RWPE1 (cell line): ENCODE measurements around the gene SUPT5H.

Experiments
- CTCF ChIA-PET: fragments of 350-600 bp; sonication (Branson Sonifier 250); formaldehyde crosslinking; extraction: SDS; loops from one replicate; lab custom pipeline; 2021; lab: Yijun Ruan, JAX
- POLR2A ChIA-PET: fragments of 400-600 bp; formaldehyde crosslinking; extraction: SDS; loops from one replicate; lab custom pipeline; 2020; ENCODE audit warnings: antibody characterized with exemption; ENCODE audit not compliant: low non-redundant PET; lab: Yijun Ruan, JAX
- DNase-seq: peaks from one replicate; pipeline ENCODE4 v3.0.0; 2012; ENCODE audit warnings: low spot score
- H3K27ac ChIP-seq: fragments of 450-650 bp; 2 replicates; pipeline ENCODE4 v1.5.1; 2017
- TF ChIP-seq, protein P1 (sequence below): fragments of 450-650 bp; conservative IDR thresholded peaks from 2 replicates; pipeline ENCODE4 v1.5.1; 2017; ENCODE audit warnings: low read depth, mild to moderate bottlenecking

SUPT5H gene

DNA sequence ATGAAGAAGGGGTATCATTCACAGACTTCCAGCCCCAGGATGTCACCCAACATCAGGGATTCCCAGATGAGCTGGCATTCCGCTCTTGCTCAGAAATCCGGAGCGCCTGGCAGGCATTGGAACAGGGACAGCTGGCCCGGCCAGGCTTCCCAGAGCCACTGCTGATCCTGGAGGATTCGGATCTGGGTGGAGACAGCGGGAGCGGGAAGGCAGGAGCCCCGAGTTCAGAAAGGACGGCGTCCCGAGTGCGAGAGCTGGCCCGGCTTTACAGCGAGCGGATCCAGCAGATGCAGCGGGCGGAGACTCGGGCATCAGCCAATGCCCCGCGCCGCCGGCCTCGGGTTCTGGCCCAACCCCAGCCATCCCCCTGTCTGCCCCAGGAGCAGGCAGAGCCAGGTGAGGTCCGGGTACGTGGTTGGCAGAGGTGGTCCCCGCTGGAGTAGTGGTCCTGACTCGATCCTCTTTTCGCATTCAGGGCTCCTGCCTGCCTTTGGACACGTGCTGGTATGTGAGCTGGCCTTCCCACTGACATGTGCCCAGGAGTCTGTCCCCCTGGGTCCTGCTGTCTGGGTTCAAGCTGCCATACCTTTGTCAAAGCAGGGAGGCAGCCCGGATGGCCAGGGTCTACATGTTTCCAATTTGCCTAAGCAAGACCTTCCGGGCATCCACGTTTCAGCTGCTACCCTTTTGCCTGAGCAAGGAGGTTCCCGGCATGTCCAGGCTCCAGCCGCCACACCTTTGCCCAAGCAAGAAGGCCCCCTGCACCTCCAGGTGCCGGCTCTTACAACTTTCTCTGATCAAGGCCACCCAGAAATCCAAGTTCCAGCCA is 21.9 kb upstream of the SUPT5H start:
- CTCF ChIA-PET: interaction anchor here (0.5 kb wide), 1 partner anchor 321 kb away, joined by 3 read pairs; no protein-coding TSS in a partner anchor
- no peak for DNase-seq
- TF ChIP-seq, protein P1, sequence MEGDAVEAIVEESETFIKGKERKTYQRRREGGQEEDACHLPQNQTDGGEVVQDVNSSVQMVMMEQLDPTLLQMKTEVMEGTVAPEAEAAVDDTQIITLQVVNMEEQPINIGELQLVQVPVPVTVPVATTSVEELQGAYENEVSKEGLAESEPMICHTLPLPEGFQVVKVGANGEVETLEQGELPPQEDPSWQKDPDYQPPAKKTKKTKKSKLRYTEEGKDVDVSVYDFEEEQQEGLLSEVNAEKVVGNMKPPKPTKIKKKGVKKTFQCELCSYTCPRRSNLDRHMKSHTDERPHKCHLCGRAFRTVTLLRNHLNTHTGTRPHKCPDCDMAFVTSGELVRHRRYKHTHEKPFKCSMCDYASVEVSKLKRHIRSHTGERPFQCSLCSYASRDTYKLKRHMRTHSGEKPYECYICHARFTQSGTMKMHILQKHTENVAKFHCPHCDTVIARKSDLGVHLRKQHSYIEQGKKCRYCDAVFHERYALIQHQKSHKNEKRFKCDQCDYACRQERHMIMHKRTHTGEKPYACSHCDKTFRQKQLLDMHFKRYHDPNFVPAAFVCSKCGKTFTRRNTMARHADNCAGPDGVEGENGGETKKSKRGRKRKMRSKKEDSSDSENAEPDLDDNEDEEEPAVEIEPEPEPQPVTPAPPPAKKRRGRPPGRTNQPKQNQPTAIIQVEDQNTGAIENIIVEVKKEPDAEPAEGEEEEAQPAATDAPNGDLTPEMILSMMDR: no peak
- H3K27ac ChIP-seq: peak overlapping the region; percentile 45
- POLR2A ChIA-PET: interaction anchor here (0.6 to 1.1 kb wide), 2 partner anchors 14 to 26 kb away, joined by 4 to 5 read pairs; no protein-coding TSS in a partner anchor

DNA sequence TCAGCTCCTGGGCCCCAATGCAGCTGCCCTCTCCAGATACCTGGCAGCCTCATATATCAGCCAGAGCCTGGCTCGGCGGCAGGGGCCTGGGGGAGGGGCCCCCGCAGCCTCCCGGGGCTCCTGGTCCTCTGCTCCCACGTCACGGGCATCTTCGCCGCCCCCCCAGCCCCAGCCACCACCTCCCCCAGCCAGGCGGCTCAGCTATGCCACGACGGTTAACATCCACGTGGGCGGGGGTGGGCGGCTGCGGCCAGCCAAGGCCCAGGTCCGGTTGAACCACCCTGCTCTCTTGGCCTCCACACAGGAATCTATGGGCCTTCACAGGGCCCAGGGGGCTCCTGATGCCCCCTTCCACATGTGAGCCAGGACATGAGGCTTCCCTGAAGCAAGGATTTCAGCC is 20.4 kb upstream of the SUPT5H start:
- peak overlapping the region; percentile 45; the same call in 1 of the 2 replicates for H3K27ac ChIP-seq
- POLR2A ChIA-PET: interaction anchor here (1.1 kb wide), 1 partner anchor 27 kb away, joined by 5 read pairs; no protein-coding TSS in a partner anchor
- CTCF ChIA-PET: interaction anchor here (0.7 kb wide), 1 partner anchor 558 kb away, joined by 3 read pairs; no protein-coding TSS in a partner anchor
- no peak for DNase-seq
- TF ChIP-seq, protein P1: no peak

DNA sequence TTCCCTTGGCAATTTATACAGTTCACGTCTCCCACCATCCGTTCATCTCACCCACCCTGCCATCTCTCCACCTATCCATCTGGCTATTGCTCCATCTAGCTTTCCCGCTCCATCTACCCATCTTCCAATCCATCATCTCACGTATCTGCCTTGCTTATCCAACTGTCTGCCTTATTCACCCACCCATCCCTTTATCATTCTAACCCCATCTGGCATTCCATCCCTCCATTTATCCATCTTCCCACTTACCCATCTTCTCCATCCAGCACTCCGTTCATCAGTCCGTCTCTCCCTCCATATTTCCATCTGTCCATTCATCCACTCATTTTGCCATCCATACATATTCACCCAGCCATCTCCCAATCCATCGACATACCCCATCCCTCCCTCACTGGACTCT is 19.6 kb upstream of the SUPT5H start:
- DNase-seq: no peak
- TF ChIP-seq, protein P1: no peak
- no peak overlapping the region for H3K27ac ChIP-seq
- CTCF ChIA-PET: interaction anchor here (0.7 to 1.3 kb wide), 2 partner anchors 28 to 559 kb away, joined by 3 to 5 read pairs; no protein-coding TSS in a partner anchor
- POLR2A ChIA-PET: no interaction called here

DNA sequence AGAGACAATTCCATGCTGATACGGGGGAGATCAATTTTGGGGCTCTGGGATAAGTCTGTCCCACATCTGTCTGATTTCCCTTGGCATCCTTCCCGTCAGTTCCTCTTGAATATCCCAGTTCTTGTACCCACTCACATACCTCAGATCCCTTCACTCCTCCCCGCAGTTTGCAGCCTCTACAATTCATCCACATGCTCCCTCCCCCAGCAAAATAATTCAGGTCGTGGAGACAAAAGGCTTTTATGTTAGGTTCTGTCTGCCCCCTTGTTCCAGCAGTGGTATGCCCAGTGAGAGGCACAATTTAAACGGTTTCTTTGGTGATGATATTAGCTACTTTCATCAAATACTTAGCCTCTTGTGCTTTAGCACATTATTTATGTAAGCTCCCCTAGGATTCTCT is 19.2 kb upstream of the SUPT5H start:
- TF ChIP-seq, protein P1: no peak
- no peak for DNase-seq
- ChIA-PET POLR2A (no interaction called here), CTCF (interaction anchor here (1.3 kb wide), 1 partner anchor 28 kb away, joined by 5 read pairs; no protein-coding TSS in a partner anchor)
- H3K27ac ChIP-seq: no peak overlapping the region

DNA sequence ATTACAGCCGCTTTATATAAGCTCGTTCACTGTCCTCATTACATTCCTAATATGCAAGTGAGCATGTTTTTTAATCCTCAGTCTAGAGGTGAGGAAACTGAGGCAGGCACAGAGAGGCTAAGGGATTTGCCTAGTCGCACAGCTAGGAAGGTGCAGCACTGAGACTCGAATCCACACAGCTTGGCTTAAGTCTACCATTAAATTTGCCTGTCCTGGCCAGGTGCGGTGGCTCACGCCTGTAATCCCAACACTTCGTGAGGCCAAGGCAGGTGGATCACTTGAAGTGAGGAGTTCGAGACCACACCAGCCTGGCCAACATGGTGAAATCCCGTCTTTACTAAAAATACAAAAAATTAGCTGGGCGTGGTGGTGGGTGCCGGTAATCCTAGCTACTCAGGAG is 17.7 kb upstream of the SUPT5H start:
- TF ChIP-seq, protein P1: no peak
- CTCF ChIA-PET: no interaction called here
- peak overlapping the region; percentile 90 for H3K27ac ChIP-seq
- POLR2A ChIA-PET: interaction anchor here (0.9 kb wide), 1 partner anchor 8 kb away, joined by 5 read pairs; the partner anchor contains the start of gene RPS16
- no peak for DNase-seq

DNA sequence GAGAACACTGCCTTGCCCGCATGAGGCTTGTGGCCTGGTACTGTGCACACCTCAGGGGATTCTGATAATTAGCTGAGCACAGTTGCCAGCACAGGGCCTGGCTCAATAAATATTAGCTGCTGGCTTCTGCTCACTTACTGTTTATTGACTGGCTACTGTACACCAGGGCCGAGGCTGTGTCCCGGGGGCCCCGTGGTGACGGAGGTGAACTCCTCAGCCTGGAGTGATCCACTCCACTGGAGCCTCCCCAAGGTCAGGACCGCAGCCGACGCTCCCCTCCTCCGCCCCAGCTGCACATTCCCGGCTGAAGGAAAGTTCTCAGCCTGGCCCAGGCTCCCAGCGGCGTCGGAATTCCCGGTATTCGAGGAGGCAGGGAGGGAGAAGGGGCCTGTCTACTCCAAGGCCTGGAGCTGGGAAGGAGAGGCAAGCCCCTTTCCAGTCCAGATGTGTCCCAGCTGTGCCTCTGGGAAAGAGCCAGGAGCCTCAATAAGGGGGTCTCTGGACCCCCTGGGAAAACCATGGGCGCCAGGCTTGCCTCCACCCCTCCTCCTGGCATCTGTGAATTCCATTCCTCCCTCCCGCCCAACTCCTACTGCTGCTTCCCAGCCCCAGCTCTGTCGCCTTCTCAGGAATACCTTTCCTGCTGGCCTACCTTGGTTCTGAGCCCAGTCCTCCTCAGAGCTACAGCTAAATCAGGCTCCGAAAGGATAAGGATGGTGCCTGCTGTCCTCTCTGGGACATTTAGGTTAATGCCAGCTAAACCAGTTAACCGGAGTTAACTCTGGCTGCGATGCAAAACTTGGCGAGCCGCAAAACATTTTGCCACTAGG is 16.9 kb upstream of the SUPT5H start:
- ChIA-PET CTCF (interaction anchor here (0.7 kb wide), 1 partner anchor 32 kb away, joined by 7 read pairs; no protein-coding TSS in a partner anchor), POLR2A (interaction anchor here (0.6 kb wide), 1 partner anchor 148 kb away, joined by 3 read pairs; no protein-coding TSS in a partner anchor)
- H3K27ac ChIP-seq: peak overlapping the region; percentile 90
- DNase-seq: no peak
- TF ChIP-seq, protein P1: no peak
